H1 (cell line): ENCODE results near the gene CMBL. TPM values are rescaled to one million over a fixed set of nuclear protein-coding genes. Genes with fewer than 3 reads are reported as not detected.

ENCODE experiments used
- CTCF ChIA-PET: fragments of 300-600 bp; sonication (Branson Sonifier 250); formaldehyde crosslinking; loops from one replicate; lab custom pipeline; 2021; ENCODE audit not compliant: partially characterized antibody; lab: Charles Lee
- POLR2A ChIA-PET: fragments of 300-600 bp; sonication (Branson Sonifier 250); formaldehyde crosslinking; loops from one replicate; lab custom pipeline; 2021; ENCODE audit warnings: inconsistent platforms; ENCODE audit not compliant: partially characterized antibody; lab: Charles Lee
- DNase-seq, 2 experiments: peaks; one replicate each; pipeline versions ENCODE4 v3.0.0 to v3.0.0-alpha.2; 2010 to 2022; ENCODE audit warnings: low spot score in 2 of 2, low read depth in 1 of 2, mixed read lengths in 1 of 2
- FAIRE-seq: peaks from 2 replicates; lab custom pipeline; 2011; peaks lifted over from hg19 to GRCh38; lab: Jason Lieb, UNC
- H2AFZ ChIP-seq: 2 replicates; pipeline ENCODE4 v1.8.1; 2012; ENCODE audit warnings: low read length, inconsistent platforms
- H2AK5ac ChIP-seq: 2 replicates; pipeline ENCODE4 v1.6.1; 2013; ENCODE audit warnings: low read depth, low read length
- H2BK120ac ChIP-seq: replicated peaks from 2 replicates; pipeline ENCODE3; 2013; ENCODE audit warnings: low read depth, low read length, inconsistent platforms
- H2BK12ac ChIP-seq: 2 replicates; pipeline ENCODE4 v1.6.1; 2013; ENCODE audit warnings: low read depth, low read length
- H2BK15ac ChIP-seq: 2 replicates; pipeline ENCODE4 v1.6.1; 2013; ENCODE audit warnings: low read length
- H2BK20ac ChIP-seq: 2 replicates; pipeline ENCODE4 v1.6.1; 2013; ENCODE audit warnings: low read length
- H2BK5ac ChIP-seq: 2 replicates; pipeline ENCODE4 v1.6.1; 2013; ENCODE audit warnings: low read depth, low read length
- H3K14ac ChIP-seq: 2 replicates; pipeline ENCODE4 v1.6.1; 2013; ENCODE audit warnings: inconsistent platforms; ENCODE audit not compliant: insufficient read length
- H3K18ac ChIP-seq: 2 replicates; pipeline ENCODE4 v1.6.1; 2013; ENCODE audit warnings: low read length; ENCODE audit errors: extremely low read depth
- H3K23ac ChIP-seq: 2 replicates; pipeline ENCODE4 v1.6.1; 2013; ENCODE audit warnings: inconsistent platforms; ENCODE audit not compliant: insufficient read length
- H3K23me2 ChIP-seq: 2 replicates; pipeline ENCODE4 v1.6.1; 2013; ENCODE audit warnings: low read depth, low read length
- H3K27ac ChIP-seq: 2 replicates; pipeline ENCODE4 v1.6.1; 2011; ENCODE audit warnings: low read depth, low read length, inconsistent platforms
- H3K27me3 ChIP-seq, 4 experiments: replicated peaks in 1 of 4; 1 replicate in 1 of 4; 2 replicates in 3 of 4; pipeline versions ENCODE4 v1.6.1 to v1.8.1; 2011 to 2013; ENCODE audit warnings: low read length in 3 of 4, mild to moderate bottlenecking in 3 of 4, inconsistent platforms in 2 of 4, mixed read lengths in 2 of 4, moderate library complexity in 1 of 4; ENCODE audit not compliant: control insufficient read depth in 3 of 4, insufficient read depth in 3 of 4; ENCODE audit errors: extremely low read depth in 1 of 4
- H3K36me3 ChIP-seq, 4 experiments: 2 replicates each; pipeline versions ENCODE4 v1.6.1 to v1.8.1; 2011 to 2013; ENCODE audit warnings: mild to moderate bottlenecking in 4 of 4, low read length in 3 of 4, moderate library complexity in 2 of 4, control low read depth in 1 of 4, inconsistent platforms in 1 of 4; ENCODE audit not compliant: insufficient read depth in 4 of 4, control insufficient read depth in 2 of 4
- H3K4ac ChIP-seq: replicated peaks from 2 replicates; pipeline ENCODE3; 2013; ENCODE audit warnings: low read length, low read depth, mixed read lengths, inconsistent platforms; ENCODE audit not compliant: insufficient read length
- H3K4me1 ChIP-seq, 4 experiments: replicated peaks in 1 of 4; 1 replicate in 1 of 4; 2 replicates in 3 of 4; pipeline versions ENCODE4 v1.6.1 to v1.8.1; 2011 to 2013; ENCODE audit warnings: low read length in 3 of 4, inconsistent platforms in 2 of 4, mixed read lengths in 1 of 4; ENCODE audit not compliant: insufficient read depth in 4 of 4, control insufficient read depth in 3 of 4
- H3K4me2 ChIP-seq, 2 experiments: 2 replicates each; pipeline versions ENCODE4 v1.6.1 to v1.8.1; 2011 to 2013; ENCODE audit warnings: low read depth in 2 of 2, low read length in 2 of 2, control low read depth in 1 of 2, inconsistent platforms in 1 of 2, mild to moderate bottlenecking in 1 of 2; ENCODE audit not compliant: insufficient read depth in 1 of 2
- H3K4me3 ChIP-seq, 4 experiments: fragments of 200-600, 300-600 bp in 1 of 4; sonication (generic), shearing (Covaris generic), sonication (Bioruptor Twin) in 1 of 4; 2 replicates each; pipeline versions ENCODE4 v1.5.1 to v1.8.1; 2011 to 2016; ENCODE audit warnings: low read length in 4 of 4, low read depth in 3 of 4, control low read depth in 2 of 4, inconsistent platforms in 2 of 4, mild to moderate bottlenecking in 2 of 4, mixed read lengths in 1 of 4, moderate library complexity in 1 of 4; ENCODE audit not compliant: insufficient read depth in 2 of 4; ENCODE audit errors: extremely low read depth in 1 of 4
- H3K56ac ChIP-seq: replicated peaks from 2 replicates; pipeline ENCODE3; 2013; ENCODE audit warnings: low read depth, mild to moderate bottlenecking, mixed read lengths, low read length, inconsistent platforms; ENCODE audit not compliant: insufficient read length
- H3K79me1 ChIP-seq: 2 replicates; pipeline ENCODE4 v1.6.1; 2013; ENCODE audit warnings: low read depth, low read length, control low read depth
- H3K79me2 ChIP-seq, 2 experiments: 2 replicates each; pipeline versions ENCODE4 v1.6.1 to v1.8.1; 2012 to 2013; ENCODE audit warnings: low read length in 2 of 2, mild to moderate bottlenecking in 2 of 2, inconsistent platforms in 1 of 2; ENCODE audit not compliant: insufficient read depth in 2 of 2, control insufficient read depth in 1 of 2
- H3K9ac ChIP-seq, 4 experiments: replicated peaks in 1 of 4; 1 replicate in 1 of 4; 2 replicates in 3 of 4; pipeline versions ENCODE4 v1.6.1 to v1.8.1; 2011 to 2013; ENCODE audit warnings: low read depth in 3 of 4, low read length in 3 of 4, control low read depth in 2 of 4, mild to moderate bottlenecking in 2 of 4, moderate library complexity in 2 of 4, inconsistent platforms in 1 of 4; ENCODE audit errors: extremely low read depth in 1 of 4
- H3K9me3 ChIP-seq, 2 experiments: 2 replicates each; pipeline versions ENCODE4 v1.6.1 to v1.8.1; 2012 to 2013; ENCODE audit warnings: mild to moderate bottlenecking in 2 of 2, moderate library complexity in 2 of 2, control low read depth in 1 of 2, inconsistent platforms in 1 of 2, low read depth in 1 of 2, low read length in 1 of 2, mixed read lengths in 1 of 2; ENCODE audit not compliant: insufficient read depth in 2 of 2
- H4K20me1 ChIP-seq, 2 experiments: replicated peaks in 1 of 2; 2 replicates each; pipeline versions ENCODE3 to v1.8.1; 2011 to 2013; ENCODE audit warnings: inconsistent platforms in 2 of 2, low read length in 2 of 2, mild to moderate bottlenecking in 1 of 2; ENCODE audit not compliant: insufficient read depth in 2 of 2, control insufficient read depth in 1 of 2
- H4K5ac ChIP-seq: 2 replicates; pipeline ENCODE4 v1.6.1; 2013; ENCODE audit warnings: low read length, low read depth, mixed read lengths, inconsistent platforms; ENCODE audit not compliant: insufficient read length
- H4K8ac ChIP-seq: 2 replicates; pipeline ENCODE4 v1.8.0; 2013; ENCODE audit warnings: mild to moderate bottlenecking, moderate library complexity, low read length, inconsistent platforms; ENCODE audit not compliant: insufficient read depth; ENCODE audit errors: extremely low read depth
- H4K91ac ChIP-seq: replicated peaks from 2 replicates; pipeline ENCODE3; 2013; ENCODE audit warnings: low read length, mixed read lengths, inconsistent platforms; ENCODE audit not compliant: insufficient read length
- WGBS, 2 experiments: shearing (Covaris generic) in 1 of 2; methylation state at CpG; one replicate each; pipeline versions ENCODE4 v1.1.6 to v1.1.7; 2013 to 2015; ENCODE audit warnings: low lambda C conversion rate in 2 of 2, mixed read lengths in 2 of 2, inconsistent platforms in 1 of 2, low coverage in 1 of 2, missing lambda C conversion rate in 1 of 2; ENCODE audit not compliant: insufficient replicate concordance in 2 of 2, insufficient coverage in 1 of 2, insufficient read length in 1 of 2; ENCODE audit errors: extremely low coverage in 1 of 2, missing lambda C conversion rate in 1 of 2; 5-methylcytosine and 5-hydroxymethylcytosine counted together
- polyA plus RNA-seq, 7 experiments: library from polyadenylated mRNA; depleted of rRNA in 3 of 7; stranded (reverse) in 5 of 7; unstranded in 2 of 7; fragments of >200 nt in 5 of 7; fragments of 200-250 nt in 2 of 7; gene quantifications; 1 replicate in 5 of 7; 2 replicates in 1 of 7; 4 replicates in 1 of 7; pipeline versions ENCODE4 v1.2.1 to v1.2.3, GENCODE V29; 2011 to 2013; ENCODE audit warnings: missing spikeins in 2 of 7, mixed read lengths in 2 of 7
- total RNA-seq: library from RNA; stranded (reverse); fragmentation: NEBNext Ultra II Directional; extraction: Animal tissue kit (Norgen Biotek cat#: 25700); gene quantifications from 2 replicates; pipeline ENCODE4 v1.2.1, GENCODE V29; 2021

Gene CMBL
- total and polyA plus RNA-seq, 2 of the 8 experiments (the other 6 are each of a cell fraction or from before 2014, with no cell fraction given), result 27.9 to 32.1 TPM

DNA sequence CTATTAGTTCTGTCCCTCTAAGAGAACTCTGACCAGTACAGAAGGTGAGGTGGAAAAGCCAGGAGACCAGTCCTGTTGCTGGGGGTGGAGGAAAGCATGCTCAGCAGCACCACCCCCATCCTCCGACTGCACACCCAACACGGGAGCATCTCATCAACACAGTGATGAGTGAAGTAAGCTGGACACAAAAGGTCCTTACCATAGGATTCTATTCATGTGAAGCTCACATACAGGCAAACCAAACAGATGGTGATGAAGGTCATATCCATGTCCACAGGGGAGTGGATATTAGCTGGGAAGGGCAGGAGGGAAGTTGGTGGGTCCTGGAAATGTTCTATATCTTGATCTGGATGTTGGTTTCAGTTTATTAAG is 31.0 kb upstream of the CMBL start:
- Histone ChIP-seq H2AK5ac (no peak overlapping the region), H3K14ac (no peak overlapping the region), H2BK20ac (no peak overlapping the region), H4K8ac (no peak overlapping the region), H3K27me3 (peaks cover 7 to 14% (median 14%) of the 10 kb centered on the region in 4 experiments), H2AFZ (no peak overlapping the region), H4K91ac (no peak overlapping the region), H3K18ac (no peak overlapping the region; the same call in 1 of the 2 replicates), H3K79me2 (no peaks in the 10 kb centered on the region), H3K79me1 (no peaks in the 10 kb centered on the region), H3K4me3 (no peak overlapping the region), H2BK5ac (no peak overlapping the region), H3K9me3 (no peaks in the 10 kb centered on the region), H3K36me3 (no peaks in the 10 kb centered on the region), H3K4ac (no peak overlapping the region), H3K4me1 (peaks cover 0 to 14% (median 6%) of the 10 kb centered on the region in 4 experiments; a peak in 4 of 7 replicates), H3K4me2 (0 out of 4 replicates have a peak overlapping the region, but pooled peaks of 1 of the 2 experiments have one; percentile 23), H2BK12ac (no peak overlapping the region), H3K9ac (no peak overlapping the region), H4K5ac (no peak overlapping the region), H3K23me2 (peaks cover 1% of the 10 kb centered on the region; the same call in 1 of the 2 replicates), H3K27ac (no peak overlapping the region), H2BK15ac (no peak overlapping the region), H3K23ac (no peak overlapping the region), H3K56ac (no peak overlapping the region), H2BK120ac (no peak overlapping the region), H4K20me1 (no peaks in the 10 kb centered on the region)
- 91% methylated on average over 2 of the region's 2 CpGs; no CpG with 5 or more reads in 1 of the 2 experiments for WGBS, 2 experiments
- DNase-seq (peak in 1 of 2 experiments; percentile 20), FAIRE-seq (no peak)
- ChIA-PET CTCF (interaction anchor here (0.5 to 1.7 kb wide), 3 partner anchors 19 to 270 kb away, joined by 4 read pairs; no protein-coding TSS in a partner anchor), POLR2A (interaction anchor here (1.2 kb wide), 1 partner anchor 14 kb away, joined by 10 read pairs; the partner anchor contains the start of gene MARCHF6)
